HG03354 (cell line): ENCODE measurements around the gene SAT1.

Experiments
- ATAC-seq: cut with Tn5 transposase; IDR thresholded peaks from one replicate; pipeline ENCODE4 v1.9.1; 2021; ENCODE audit warnings: mild to moderate bottlenecking; ENCODE audit not compliant: unreplicated experiment, poor library complexity, severe bottlenecking

The SAT1 gene

DNA sequence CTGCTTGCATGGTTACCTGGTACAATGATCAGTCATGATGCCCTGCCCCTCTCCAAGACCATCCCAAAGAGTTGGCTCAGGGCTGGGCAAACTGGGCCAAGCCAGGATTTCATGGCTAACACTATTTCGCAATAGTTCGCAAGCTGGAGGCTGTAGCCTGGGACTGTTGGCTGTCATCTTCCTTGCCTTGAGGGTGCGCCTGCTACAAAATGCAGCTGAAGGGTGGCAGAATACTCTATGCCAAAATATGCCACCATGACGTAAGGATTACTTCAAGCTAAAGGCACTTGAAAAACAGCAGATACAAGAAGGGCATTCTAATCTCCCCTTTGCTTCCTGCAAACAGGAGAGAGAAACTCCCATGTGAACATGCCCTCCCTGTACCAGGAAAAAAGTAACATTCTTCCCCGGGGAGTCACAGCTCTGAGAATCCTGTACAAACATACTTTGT, 21.0 kb downstream of the SAT1 start:
- ATAC-seq: no peak

- no peak for ATAC-seq
Observed at GRCh38 chrX:23804578-23804977, 21.6 kb downstream of the SAT1 start.

GRCh38 chrX:23805389-23805788, 22.4 kb downstream of the SAT1 start:
- ATAC-seq: no peak

DNA sequence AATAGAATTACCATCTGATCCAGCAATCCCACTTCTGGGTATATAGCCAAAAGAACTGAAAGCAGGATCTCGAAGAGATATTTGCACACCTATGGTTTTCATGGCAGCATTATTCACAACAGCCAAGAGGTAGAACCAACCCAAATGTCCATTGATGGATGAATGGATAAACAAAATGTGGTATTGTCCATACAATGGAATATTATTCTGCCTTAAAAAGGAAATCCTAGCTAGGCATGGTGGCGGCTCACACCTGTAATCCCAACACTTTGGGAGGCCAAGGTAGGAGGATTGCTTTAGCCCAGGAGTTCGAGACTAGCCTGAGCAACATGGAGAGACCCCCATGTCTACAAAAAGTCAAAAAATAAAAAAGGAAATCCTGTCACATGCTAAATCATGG, 27.3 kb downstream of the SAT1 start:
- no peak for ATAC-seq

DNA sequence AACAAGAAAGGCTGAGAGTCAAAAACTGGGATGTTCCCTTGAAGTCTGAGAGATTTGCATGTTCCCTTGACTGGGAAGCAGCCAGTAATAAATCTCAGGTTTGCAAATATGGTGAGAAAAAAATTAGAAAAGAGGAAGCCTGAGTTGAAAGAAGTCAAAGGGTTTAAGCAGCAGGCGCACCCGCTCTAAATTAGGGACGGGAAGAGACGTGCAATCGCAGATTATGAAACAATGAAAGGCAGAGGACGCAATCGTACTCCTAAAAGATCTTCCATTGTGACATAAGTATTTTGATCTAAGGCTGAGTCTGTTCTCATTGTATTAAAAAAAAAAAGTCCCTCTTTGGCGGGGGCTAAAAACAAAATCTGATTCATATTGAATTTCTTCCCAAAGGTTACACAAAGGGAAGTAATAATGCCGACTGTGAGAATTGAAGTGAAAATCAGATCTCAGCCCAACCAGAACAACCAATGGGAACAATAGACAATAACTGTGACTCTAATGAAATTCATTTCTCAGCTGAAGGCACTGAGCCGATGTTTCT, 28.2 kb downstream of the SAT1 start:
- ATAC-seq: no peak

GRCh38 chrX:23811656-23812055, 28.7 kb downstream of the SAT1 start:
- no peak for ATAC-seq

DNA sequence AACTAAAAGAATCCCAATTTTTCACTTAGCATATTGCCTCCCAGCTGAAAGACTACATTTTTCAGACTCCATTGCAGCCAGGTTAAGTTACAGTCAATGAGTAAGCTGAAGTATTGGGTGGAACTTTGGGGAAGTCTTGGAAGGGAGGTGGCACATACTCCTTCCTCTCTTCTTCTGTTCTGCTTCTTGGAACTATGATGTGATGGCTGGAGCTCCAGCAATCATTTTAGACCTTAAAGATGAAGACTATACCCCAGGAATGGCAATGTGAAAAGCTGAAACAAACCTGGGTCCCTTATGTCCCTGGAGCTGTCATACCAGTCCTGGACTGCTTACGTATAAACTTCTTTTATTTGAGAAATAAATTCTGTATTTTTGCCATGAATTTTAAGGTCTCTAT, 30.8 kb downstream of the SAT1 start:
- no peak for ATAC-seq

DNA sequence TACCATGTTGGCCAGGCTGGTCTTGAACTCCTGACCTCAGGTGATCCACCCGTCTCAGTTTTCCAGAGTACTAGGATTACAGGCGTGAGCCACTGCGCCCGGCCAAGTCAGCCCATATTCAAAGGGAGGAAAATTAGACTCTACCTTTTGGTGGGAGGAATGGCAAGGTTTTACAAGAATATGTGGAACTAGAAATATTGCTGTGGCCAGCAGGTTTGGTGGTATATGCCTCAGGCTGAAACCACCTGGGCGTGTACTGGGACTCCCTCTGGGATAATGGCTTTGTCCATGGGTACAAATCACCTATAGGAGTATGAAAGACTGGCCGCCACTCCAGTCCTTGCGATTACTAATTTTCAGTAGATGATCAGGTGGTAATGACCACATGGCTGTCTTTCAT, 32.4 kb downstream of the SAT1 start:
- no peak for ATAC-seq

GRCh38 chrX:23816179-23816578, 33.2 kb downstream of the SAT1 start:
- no peak for ATAC-seq

DNA sequence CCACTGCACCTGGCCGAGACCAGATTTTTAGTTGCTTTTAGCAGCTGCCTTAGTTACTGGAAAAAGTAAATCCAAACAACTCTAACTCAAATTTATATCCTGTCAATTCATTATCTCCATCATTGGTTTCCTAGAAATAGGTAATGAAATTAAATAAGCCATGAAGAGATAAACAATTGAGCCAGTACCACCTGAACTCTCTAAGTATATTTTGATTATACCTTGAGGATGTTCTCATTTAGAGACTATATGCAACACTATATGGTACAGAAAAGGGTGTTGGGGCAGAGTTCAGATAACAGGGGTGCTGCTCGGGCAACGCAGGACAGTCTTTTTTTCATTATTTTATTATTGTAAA, 35.0 kb downstream of the SAT1 start:
- ATAC-seq: no peak

DNA sequence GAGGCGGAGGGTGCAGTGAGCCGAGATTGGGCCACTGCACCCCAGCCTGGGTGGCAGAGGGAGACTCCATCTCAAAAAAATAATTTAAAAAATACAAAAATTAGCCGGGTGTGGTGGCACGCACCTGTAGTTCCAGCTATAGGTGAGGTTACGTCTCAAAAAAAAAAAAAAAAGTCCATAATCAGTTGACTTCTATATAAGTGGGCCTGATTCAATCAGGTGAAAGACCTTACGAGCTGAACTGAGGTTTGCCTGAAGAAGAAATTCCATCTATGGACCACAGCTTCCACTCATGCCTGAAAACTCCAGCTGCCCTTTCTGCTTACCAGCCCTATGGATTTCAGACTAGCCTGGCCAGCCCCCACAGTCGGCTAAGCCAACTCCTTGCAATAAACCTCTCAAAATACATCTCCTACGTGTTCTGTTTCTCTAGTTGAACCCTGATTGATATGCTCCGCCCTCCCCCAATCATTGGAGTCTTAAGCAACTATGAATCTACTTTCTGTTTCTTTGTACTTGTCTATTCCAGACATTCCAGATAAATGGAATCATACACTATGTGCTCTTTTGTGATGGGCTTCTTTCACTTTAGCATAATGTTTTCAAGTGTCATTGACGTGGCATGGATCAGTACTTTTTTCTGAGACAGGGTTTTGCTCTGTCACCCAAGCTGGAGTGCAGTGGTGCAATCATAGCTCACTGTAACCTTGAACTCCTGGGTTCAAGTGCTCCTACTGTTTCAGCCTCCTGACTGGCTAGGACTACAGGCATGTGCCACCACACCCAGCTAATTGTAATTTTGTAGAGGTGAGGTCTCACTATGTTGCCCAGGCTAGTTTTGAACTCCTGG, 36.6 kb downstream of the SAT1 start:
- no peak for ATAC-seq

- no peak for ATAC-seq
Observed at GRCh38 chrX:23820235-23820782, 37.3 kb downstream of the SAT1 start.

- ATAC-seq: no peak
Observed at GRCh38 chrX:23821847-23822246, 38.9 kb downstream of the SAT1 start.

- no peak for ATAC-seq
Observed at GRCh38 chrX:23822397-23822796, 39.4 kb downstream of the SAT1 start.

DNA sequence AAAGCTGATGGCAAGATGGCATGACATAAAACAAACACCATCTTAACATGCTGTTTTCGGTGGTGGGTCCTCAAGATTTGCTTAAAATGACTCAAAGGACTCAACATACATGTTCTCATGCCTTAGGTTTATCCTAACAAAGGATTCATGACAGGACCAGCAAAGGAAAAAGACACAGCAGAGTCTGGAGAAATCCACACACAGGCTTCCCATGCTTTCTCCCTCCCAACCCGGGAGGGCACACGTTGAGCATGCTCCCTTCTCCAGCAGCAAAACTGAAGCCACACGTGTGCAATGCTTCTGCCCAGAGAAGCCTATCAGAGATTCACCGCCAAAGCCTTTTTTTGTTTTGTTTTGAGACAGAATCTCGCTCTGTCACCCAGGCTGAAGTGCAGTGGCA, 39.9 kb downstream of the SAT1 start:
- no peak for ATAC-seq

DNA sequence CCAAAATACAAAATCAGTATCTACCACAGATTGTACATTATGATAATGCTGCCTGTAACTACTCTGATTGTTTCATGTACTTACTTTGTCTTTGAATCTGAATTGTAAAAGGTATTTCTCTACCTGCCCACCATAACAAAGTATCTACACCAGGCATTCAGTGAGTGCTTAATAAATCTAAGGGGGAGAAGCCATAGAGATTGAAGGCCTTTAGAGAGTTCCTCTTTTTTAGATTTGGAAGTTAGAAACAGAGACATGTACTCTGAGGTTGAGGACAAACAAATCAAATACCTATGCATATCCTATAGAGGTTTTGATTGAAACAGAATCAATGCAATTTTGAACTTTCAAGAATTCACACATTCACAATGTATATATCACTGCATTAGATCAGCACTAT, 42.7 kb downstream of the SAT1 start:
- no peak for ATAC-seq

GRCh38 chrX:23826216-23826615, 43.2 kb downstream of the SAT1 start:
- ATAC-seq: no peak

DNA sequence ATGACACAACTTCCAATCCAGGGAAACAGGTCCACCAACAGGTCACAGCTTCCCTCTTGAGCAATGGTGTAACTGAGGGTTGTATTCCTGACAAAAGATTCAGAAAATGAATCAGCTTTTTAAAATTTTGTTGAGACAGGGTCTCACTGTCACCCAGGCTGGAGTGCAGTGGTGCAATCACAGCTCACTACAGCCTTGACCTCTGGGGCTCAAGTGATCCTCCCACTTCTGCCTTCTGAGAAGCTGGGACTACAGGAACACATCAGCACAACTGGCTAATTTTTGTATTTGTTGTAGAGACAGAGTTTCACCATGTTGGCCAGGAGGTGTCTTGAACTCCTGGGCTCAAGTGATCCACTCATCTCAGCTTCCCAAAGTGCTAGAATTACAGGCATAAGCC, 43.7 kb downstream of the SAT1 start:
- no peak for ATAC-seq

GRCh38 chrX:23828881-23829280, 45.9 kb downstream of the SAT1 start:
- ATAC-seq: no peak

- ATAC-seq: no peak
Observed at GRCh38 chrX:23832721-23833120, 49.7 kb downstream of the SAT1 start.
